Glutamatergic neuron (in vitro differentiated cells): Measurements from ENCODE around the gene OR1N1. TPM values are rescaled to one million over a fixed set of nuclear protein-coding genes. Genes with fewer than 3 reads are reported as not detected.

Experiments used
- DNase-seq: peaks from one replicate; pipeline ENCODE4 v3.0.0; 2022
- H3K27ac Mint-ChIP-seq: one replicate; pipeline ENCODE4 v1.8.0; 2020; ENCODE audit warnings: mild to moderate bottlenecking, mixed read lengths, inconsistent platforms; ENCODE audit not compliant: unreplicated experiment
- H3K27me3 Mint-ChIP-seq: one replicate; pipeline ENCODE4 v1.8.0; 2020; ENCODE audit warnings: mild to moderate bottlenecking, moderate library complexity, mixed read lengths, inconsistent platforms; ENCODE audit not compliant: unreplicated experiment
- H3K36me3 Mint-ChIP-seq: one replicate; pipeline ENCODE4 v1.8.0; 2020; ENCODE audit warnings: mild to moderate bottlenecking, mixed read lengths, inconsistent platforms; ENCODE audit not compliant: unreplicated experiment
- H3K4me1 Mint-ChIP-seq: one replicate; pipeline ENCODE4 v1.8.0; 2020; ENCODE audit warnings: mild to moderate bottlenecking, low read depth, mixed read lengths, inconsistent platforms; ENCODE audit not compliant: unreplicated experiment
- H3K4me3 Mint-ChIP-seq: one replicate; pipeline ENCODE4 v1.8.0; 2020; ENCODE audit warnings: mild to moderate bottlenecking, mixed read lengths, inconsistent platforms; ENCODE audit not compliant: unreplicated experiment
- H3K9me3 Mint-ChIP-seq: one replicate; pipeline ENCODE4 v1.8.0; 2020; ENCODE audit warnings: mild to moderate bottlenecking, moderate library complexity, mixed read lengths, inconsistent platforms; ENCODE audit not compliant: unreplicated experiment
- CTCF ChIP-seq: fragments of 200-600 bp; sonication (generic); IDR thresholded peaks from one replicate; pipeline ENCODE4 v1.5.0; 2021; ENCODE audit not compliant: partially characterized antibody, unreplicated experiment
- total RNA-seq: library from RNA; stranded (reverse); fragmentation: NEBNext Ultra II Directional; extraction: Animal tissue kit (Norgen Biotek cat#: 25700); gene quantifications from one replicate; pipeline ENCODE4 v1.2.1, GENCODE V29; 2021; ENCODE audit not compliant: unreplicated experiment

Gene OR1N1
- total RNA-seq, 1 donor from 2014 or later: not detected

GRCh38 chr9:122506964-122507363 lies 20.1 kb downstream of the OR1N1 start:
- Mint-ChIP-seq H3K36me3 (no peaks in the 10 kb centered on the region), H3K27ac (no peak overlapping the region), H3K27me3 (peaks cover 2% of the 10 kb centered on the region), H3K4me3 (no peak overlapping the region), H3K9me3 (no peaks in the 10 kb centered on the region), H3K4me1 (no peaks in the 10 kb centered on the region)
- no peak for DNase-seq
- TF ChIP-seq CTCF: no peak

- Mint-ChIP-seq H3K4me3 (no peak overlapping the region), H3K27ac (no peak overlapping the region), H3K36me3 (no peaks in the 10 kb centered on the region), H3K4me1 (no peaks in the 10 kb centered on the region), H3K27me3 (no peaks in the 10 kb centered on the region), H3K9me3 (no peaks in the 10 kb centered on the region)
- peak; percentile 20 for DNase-seq
- peak; percentile 82 for TF ChIP-seq CTCF
Measured at GRCh38 chr9:122498883-122499288, 28.2 kb downstream of the OR1N1 start.

- Mint-ChIP-seq H3K27me3 (peaks cover 2% of the 10 kb centered on the region), H3K4me3 (no peak overlapping the region), H3K4me1 (no peaks in the 10 kb centered on the region), H3K27ac (no peak overlapping the region), H3K9me3 (no peaks in the 10 kb centered on the region), H3K36me3 (no peaks in the 10 kb centered on the region)
- no peak for DNase-seq
- no peak for TF ChIP-seq CTCF
Measured at GRCh38 chr9:122479062-122479461, 48.0 kb downstream of the OR1N1 start.

GRCh38 chr9:122477826-122478225 lies 49.3 kb downstream of the OR1N1 start, which contains the start of gene OR1J1:
Gene OR1J1 (minus strand): TSS chr9:122477926. CDS start chr9:122477926, 0 bp downstream.
- Mint-ChIP-seq H3K9me3 (no peaks in the 10 kb centered on the region), H3K4me1 (no peaks in the 10 kb centered on the region), H3K27me3 (peaks cover 2% of the 10 kb centered on the region), H3K36me3 (no peaks in the 10 kb centered on the region), H3K4me3 (no peak within 1 kb of the TSS), H3K27ac (no peak within 1 kb of the TSS)
- no peak for DNase-seq
- TF ChIP-seq CTCF: no peak

GRCh38 chr9:122477346-122477745 lies 49.7 kb downstream of the OR1N1 start:
- H3K9me3 Mint-ChIP-seq: no peaks in the 10 kb centered on the region
- H3K27ac Mint-ChIP-seq: no peak overlapping the region
- no peaks in the 10 kb centered on the region for H3K36me3 Mint-ChIP-seq
- DNase-seq: no peak
- H3K4me1 Mint-ChIP-seq: no peaks in the 10 kb centered on the region
- peaks cover 2% of the 10 kb centered on the region for H3K27me3 Mint-ChIP-seq
- no peak for TF ChIP-seq CTCF
- no peak overlapping the region for H3K4me3 Mint-ChIP-seq

Other genes starting within 250 kb of the OR1N1 start
- gene PTGS1, start 156.3 kb downstream of the OR1N1 start, total RNA-seq: 0.39 TPM
- not detected for gene OR1J1, start 49.4 kb downstream of the OR1N1 start, total RNA-seq
- gene OR1J2, start 16.5 kb downstream of the OR1N1 start, total RNA-seq: not detected
- not detected for gene OR1J4, start 8.2 kb downstream of the OR1N1 start, total RNA-seq
- not detected for gene OR1N2, start 25.8 kb upstream of the OR1N1 start, total RNA-seq
- not detected for gene OR1L8, start 56.1 kb upstream of the OR1N1 start, total RNA-seq
- not detected for gene OR1Q1, start 87.4 kb upstream of the OR1N1 start, total RNA-seq
- not detected for gene OR1B1, start 130.3 kb upstream of the OR1N1 start, total RNA-seq
- gene OR1L1, start 134.4 kb upstream of the OR1N1 start, total RNA-seq: not detected
- gene OR1L3, start 147.8 kb upstream of the OR1N1 start, total RNA-seq: not detected
- gene OR1L4, start 196.7 kb upstream of the OR1N1 start, total RNA-seq: not detected
- not detected for gene OR1L6, start 215.0 kb upstream of the OR1N1 start, total RNA-seq